Neutrophil (primary cell): ENCODE measurements around the gene ABCG1.

ENCODE experiments used
- H3K27ac ChIP-seq: fragments of 200-600 bp; sonication (generic); 2 replicates; pipeline ENCODE4 v1.5.1; 2016; ENCODE audit warnings: mild to moderate bottlenecking, moderate library complexity
- H3K27me3 ChIP-seq: fragments of 200-600 bp; sonication (generic); 2 replicates; pipeline ENCODE4 v1.6.0; 2016; ENCODE audit warnings: mild to moderate bottlenecking
- H3K36me3 ChIP-seq: fragments of 200-600 bp; sonication (generic); 2 replicates; pipeline ENCODE4 v1.5.1; 2017
- H3K4me1 ChIP-seq, 2 experiments: fragments of 200-600 bp in 1 of 2; sonication (generic) in 1 of 2; 1 replicate in 1 of 2; 2 replicates in 1 of 2; pipeline versions ENCODE4 v1.5.1 to v1.6.1; 2013 to 2016; ENCODE audit warnings: low read depth in 1 of 2, low read length in 1 of 2, mild to moderate bottlenecking in 1 of 2, moderate library complexity in 1 of 2; ENCODE audit not compliant: control insufficient read depth in 1 of 2, insufficient read depth in 1 of 2
- H3K4me3 ChIP-seq, 2 experiments: fragments of 200-600 bp in 1 of 2; sonication (generic) in 1 of 2; 1 replicate in 1 of 2; 2 replicates in 1 of 2; pipeline ENCODE4 v1.5.1; 2013 to 2016; ENCODE audit warnings: low read depth in 1 of 2, low read length in 1 of 2, mild to moderate bottlenecking in 1 of 2, moderate library complexity in 1 of 2
- H3K9me3 ChIP-seq: fragments of 200-600 bp; sonication (generic); 2 replicates; pipeline ENCODE4 v1.5.1; 2016
- CTCF ChIP-seq: fragments of 200-600 bp; sonication (generic); IDR thresholded peaks from 2 replicates; pipeline ENCODE4 v1.5.1; 2016; ENCODE audit warnings: antibody characterized with exemption

ABCG1 gene

GRCh38 chr21:42252778-42253340, 33.9 kb downstream of the ABCG1 start:
- peaks cover 5% of the 10 kb centered on the region for H3K27me3 ChIP-seq
- H3K27ac ChIP-seq = no peak overlapping the region
- no peaks in the 10 kb centered on the region for H3K4me1 ChIP-seq
- no peak for TF ChIP-seq CTCF
- H3K9me3 ChIP-seq = no peaks in the 10 kb centered on the region
- H3K36me3 ChIP-seq = no peaks in the 10 kb centered on the region
- H3K4me3 ChIP-seq = no peak overlapping the region

- TF ChIP-seq CTCF = no peak
- Histone ChIP-seq H3K27me3 (peaks cover 5% of the 10 kb centered on the region), H3K4me3 (no peak overlapping the region), H3K27ac (no peak overlapping the region), H3K36me3 (no peaks in the 10 kb centered on the region), H3K9me3 (no peaks in the 10 kb centered on the region), H3K4me1 (peaks cover 0 to 3% of the 10 kb centered on the region in 2 experiments)
Measured at GRCh38 chr21:42253466-42253865, 34.5 kb downstream of the ABCG1 start.

- H3K9me3 ChIP-seq = no peaks in the 10 kb centered on the region
- no peak for TF ChIP-seq CTCF
- no peaks in the 10 kb centered on the region for H3K36me3 ChIP-seq
- H3K4me3 ChIP-seq = no peak overlapping the region
- H3K4me1 ChIP-seq = peaks cover 3 to 9% of the 10 kb centered on the region in 2 experiments
- peaks cover 5% of the 10 kb centered on the region for H3K27me3 ChIP-seq
- no peak overlapping the region for H3K27ac ChIP-seq
Measured at GRCh38 chr21:42254083-42254482, 35.1 kb downstream of the ABCG1 start.

GRCh38 chr21:42254651-42255601, 36.0 kb downstream of the ABCG1 start:
- peaks cover 5% of the 10 kb centered on the region for H3K27me3 ChIP-seq
- H3K36me3 ChIP-seq = no peaks in the 10 kb centered on the region
- H3K4me3 ChIP-seq = no peak overlapping the region
- H3K9me3 ChIP-seq = no peaks in the 10 kb centered on the region
- no peak for TF ChIP-seq CTCF
- H3K27ac ChIP-seq = no peak overlapping the region
- H3K4me1 ChIP-seq = peaks cover 7 to 13% of the 10 kb centered on the region in 2 experiments

- H3K27ac ChIP-seq = no peak overlapping the region
- H3K36me3 ChIP-seq = no peaks in the 10 kb centered on the region
- peaks cover 10 to 15% of the 10 kb centered on the region in 2 experiments for H3K4me1 ChIP-seq
- peaks cover 5% of the 10 kb centered on the region for H3K27me3 ChIP-seq
- no peak for TF ChIP-seq CTCF
- no peak overlapping the region for H3K4me3 ChIP-seq
- no peaks in the 10 kb centered on the region for H3K9me3 ChIP-seq
Measured at GRCh38 chr21:42255825-42256224, 36.9 kb downstream of the ABCG1 start.
